ENCODE results near the gene OR12D2.

DNA sequence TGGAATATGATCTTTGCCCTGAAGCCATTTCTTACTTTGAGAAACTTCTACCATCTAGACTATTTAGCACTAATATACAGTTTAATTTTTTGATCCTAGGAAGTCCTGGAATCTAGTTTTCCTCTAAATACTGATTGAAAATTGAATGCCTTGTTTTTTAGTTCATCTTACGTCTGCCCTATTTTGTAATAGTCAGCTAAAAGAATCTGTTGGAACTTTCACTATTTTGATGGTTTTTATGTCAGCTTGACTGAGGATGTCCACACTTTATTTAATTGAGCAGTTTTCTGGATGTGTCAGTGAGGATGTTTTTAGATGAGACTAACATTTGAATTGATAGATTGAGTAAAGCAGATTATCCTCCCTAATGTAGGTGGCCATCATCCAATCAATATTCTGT is 8.4 kb downstream of the OR12D2 start:
- TF ChIP-seq, protein P1, sequence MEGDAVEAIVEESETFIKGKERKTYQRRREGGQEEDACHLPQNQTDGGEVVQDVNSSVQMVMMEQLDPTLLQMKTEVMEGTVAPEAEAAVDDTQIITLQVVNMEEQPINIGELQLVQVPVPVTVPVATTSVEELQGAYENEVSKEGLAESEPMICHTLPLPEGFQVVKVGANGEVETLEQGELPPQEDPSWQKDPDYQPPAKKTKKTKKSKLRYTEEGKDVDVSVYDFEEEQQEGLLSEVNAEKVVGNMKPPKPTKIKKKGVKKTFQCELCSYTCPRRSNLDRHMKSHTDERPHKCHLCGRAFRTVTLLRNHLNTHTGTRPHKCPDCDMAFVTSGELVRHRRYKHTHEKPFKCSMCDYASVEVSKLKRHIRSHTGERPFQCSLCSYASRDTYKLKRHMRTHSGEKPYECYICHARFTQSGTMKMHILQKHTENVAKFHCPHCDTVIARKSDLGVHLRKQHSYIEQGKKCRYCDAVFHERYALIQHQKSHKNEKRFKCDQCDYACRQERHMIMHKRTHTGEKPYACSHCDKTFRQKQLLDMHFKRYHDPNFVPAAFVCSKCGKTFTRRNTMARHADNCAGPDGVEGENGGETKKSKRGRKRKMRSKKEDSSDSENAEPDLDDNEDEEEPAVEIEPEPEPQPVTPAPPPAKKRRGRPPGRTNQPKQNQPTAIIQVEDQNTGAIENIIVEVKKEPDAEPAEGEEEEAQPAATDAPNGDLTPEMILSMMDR (IDR thresholded peaks at IDR 0.05): no peak
- no peak for TF ChIP-seq POLR2A (IDR thresholded peaks at IDR 0.05)

All from ovary (tissue), 3 donors.